ENCODE measurements around the gene MACROH2A2.
"Not testable (repeated sequence)": the region's sequence is repeated elsewhere in the genome, so short reads cannot be mapped to it uniquely, and the experiment has no call there.

The MACROH2A2 gene

DNA sequence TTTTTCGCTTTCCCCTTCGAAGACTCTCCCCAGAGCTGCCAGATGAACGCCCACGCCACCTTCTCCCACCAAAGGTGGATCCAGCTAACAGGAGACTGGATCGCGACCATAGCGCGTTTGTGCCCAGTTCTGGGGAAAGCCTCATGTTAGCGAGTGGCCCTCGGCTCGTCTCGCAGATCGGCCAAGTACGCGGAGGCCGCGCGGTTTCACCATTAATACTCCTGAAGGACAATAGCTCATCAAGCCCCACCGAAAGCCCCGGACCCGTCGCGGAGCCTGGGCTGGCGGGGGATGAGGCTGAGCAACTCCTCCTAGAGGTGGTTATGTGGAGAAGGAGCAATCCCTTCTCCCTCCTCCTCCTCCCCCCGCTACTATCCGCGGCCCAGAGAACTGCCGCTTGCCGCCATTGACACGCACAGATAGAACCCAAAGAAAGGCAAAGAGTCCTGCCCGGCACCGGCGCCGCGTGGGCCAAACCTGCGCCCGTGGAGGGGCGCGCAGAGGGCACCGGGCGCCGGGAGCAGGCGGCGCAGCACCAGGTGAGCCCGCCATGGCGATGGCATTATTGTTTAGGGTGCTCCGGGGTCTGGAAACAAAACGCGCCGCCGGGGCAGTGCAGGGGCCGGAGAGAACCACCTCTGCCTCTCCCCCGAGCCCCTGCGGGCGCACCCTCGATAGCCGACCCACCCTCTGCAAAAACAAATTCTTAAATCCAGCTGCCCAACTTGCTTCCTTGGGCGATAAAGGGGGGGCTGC is at the start of gene MACROH2A2:
Gene MACROH2A2, plus strand, starts transcription at position 385 of the 756 bp plus-strand sequence. CDS start 22,813 bp downstream, outside the sequence.
- no peak for DNase-seq (ENCODE audit: low read depth, low spot score)

DNA sequence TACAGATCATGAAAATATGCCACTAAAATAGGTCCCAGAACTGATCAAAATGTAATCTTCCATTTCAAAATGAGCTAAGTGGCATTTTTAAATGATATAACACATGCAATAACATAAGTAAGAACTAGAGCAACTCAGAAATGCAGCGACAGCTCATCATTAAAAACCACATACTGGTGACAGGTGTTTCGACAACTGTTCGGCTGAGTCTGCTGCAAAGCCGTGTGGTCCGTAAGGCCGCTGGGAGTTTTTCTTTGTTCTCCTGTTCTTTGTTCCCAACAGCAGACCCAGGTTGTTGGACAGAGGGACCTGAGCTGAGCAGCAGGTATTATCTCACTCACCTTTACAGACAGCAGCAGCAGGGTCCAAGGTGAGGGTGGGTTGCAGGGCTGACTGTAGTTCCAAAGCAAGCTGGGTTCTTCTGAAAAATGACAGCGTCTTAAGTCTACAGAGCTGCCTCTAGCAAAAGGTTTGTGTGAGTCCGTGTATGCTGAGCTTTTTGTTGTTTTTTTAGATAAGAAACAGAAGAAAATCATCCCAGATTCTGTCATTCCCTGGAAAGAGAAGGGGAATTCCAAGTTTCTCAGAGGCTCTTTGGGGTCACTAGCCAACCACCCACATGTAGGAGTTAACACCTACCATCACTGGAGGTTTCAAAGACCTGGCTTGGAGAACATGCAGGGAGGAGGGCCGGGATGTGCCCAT is 45.4 kb upstream of the MACROH2A2 start:
- no peak for DNase-seq (ENCODE audit: low read depth, low spot score)

DNA sequence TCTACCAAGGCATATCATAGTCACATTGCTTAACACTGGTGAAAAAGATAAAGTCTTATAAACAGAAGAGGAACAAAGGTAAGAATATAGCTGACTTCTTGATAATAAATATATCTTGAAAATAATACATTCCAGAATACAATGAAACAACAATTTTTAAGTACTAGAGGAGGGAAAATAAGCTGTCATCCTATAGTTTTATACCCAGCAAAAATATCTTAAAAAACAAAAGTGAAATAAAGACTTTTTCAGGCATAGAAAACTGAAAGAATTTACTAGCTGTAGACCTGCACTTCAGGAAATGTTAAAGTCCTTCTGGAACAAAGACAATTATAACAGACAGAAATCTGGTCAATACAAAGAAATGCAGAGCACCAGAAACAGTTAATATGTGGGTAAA is 21.4 kb upstream of the MACROH2A2 start:
- no peak for DNase-seq (ENCODE audit: low read depth, low spot score)

DNA sequence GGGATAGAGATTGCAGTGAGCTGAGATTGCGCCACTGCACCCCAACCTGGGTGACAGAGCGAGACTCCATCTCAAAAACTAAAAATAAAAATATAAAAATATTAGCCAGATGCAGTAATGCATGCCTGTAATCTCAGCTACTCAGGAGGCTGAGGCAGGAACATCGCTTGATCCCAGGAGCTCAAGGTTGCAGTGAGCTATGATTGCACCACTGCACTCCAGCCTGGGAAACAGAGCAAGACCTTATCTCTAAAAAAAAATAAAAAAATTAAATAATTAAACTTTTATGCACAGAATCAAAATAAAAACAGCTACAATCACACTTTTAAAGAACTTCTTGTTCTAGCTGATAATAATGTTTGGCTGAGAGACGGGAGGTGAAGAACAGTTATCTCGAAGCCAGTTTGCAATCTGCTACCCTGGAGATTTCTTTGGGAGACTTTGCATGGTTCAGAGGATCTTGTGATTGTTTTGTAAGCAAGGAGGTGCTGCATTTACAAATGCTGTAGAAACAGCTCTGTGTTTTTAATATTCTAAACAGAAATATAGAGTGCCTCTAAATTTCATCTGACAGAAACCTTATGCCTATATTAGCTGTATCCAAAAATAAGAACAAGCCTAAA is 19.9 kb upstream of the MACROH2A2 start:
- no peak for DNase-seq (ENCODE audit: low read depth, low spot score)

DNA sequence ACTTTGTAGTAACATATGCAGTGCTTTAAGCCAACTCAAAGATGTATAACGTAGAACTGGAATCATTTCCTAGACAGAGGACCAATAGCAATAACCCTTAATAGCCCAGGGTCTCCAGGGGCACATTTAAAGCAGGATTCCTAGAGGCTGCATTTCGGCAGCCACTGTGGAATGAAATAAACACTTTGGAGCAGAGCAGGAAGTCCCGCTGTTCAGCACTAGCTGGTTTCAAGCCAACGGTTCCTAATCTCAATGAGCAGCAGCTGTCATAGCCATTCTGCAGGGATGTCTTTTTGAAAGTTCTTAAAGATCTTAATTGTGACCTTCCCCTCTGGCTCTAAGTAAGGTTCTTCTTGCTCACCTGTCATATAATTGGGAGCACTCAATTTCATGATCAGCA is 18.4 kb upstream of the MACROH2A2 start:
- DNase-seq (ENCODE audit: low read depth, low spot score) = no peak

DNA sequence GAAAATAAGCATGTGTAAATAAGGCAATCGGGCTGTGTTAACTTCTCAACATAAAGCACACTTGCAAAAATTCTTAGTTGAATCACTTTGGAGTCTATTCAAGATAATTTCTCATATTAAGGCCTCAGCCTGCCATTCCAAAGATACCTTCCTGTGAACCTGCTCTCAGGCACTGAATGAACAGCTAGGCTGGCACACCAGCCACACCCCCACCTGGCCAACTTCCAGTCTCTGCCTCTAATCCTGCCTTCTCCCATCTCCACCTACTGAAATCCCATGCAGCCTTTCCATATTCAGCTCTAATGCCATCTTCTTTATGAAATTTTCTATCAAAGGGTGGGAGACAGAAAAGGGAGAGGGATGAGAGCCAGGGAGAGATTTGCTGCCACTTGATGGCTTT is 17.1 kb upstream of the MACROH2A2 start:
- no peak for DNase-seq (ENCODE audit: low read depth, low spot score)

DNA sequence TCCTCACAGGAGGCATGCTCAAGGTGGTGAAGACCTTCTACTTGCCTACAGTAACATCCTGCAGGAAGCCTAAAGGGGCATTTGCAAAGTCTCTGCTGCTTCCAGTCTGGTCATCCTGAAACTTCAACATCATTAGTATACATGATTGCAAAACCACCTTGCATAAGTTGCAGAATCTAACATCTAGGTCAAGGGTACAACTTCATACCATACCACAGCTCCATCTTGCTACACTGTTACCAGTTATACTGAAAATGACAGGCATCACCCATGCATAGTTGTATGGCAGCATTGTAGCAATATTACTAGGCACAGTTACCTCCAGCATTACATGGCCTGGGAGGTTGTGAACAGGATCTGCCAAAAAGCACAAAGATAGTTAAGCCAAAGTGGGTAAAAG is 13.7 kb upstream of the MACROH2A2 start:
- DNase-seq (ENCODE audit: low read depth, low spot score) = no peak

DNA sequence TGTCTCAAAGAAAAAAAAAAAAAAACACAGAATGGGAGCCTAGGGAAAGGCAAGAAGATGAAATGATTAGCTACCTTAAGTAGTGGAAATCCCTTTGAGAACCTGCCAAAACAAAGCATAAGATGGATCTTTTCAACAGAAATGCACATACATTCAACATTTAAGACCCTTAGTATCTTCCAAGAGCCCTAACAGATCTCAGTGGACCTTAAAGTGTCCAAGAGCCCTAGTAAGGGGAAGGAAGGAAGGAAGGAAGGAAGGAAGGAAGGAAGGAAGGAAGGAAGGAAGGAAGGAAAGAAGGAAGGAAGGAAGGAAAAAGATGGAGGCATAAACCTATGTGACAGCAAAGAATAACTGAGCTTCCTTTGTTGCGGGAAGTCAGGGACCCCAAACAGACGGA is 11.6 kb upstream of the MACROH2A2 start:
- no peak for DNase-seq (ENCODE audit: low read depth, low spot score)

DNA sequence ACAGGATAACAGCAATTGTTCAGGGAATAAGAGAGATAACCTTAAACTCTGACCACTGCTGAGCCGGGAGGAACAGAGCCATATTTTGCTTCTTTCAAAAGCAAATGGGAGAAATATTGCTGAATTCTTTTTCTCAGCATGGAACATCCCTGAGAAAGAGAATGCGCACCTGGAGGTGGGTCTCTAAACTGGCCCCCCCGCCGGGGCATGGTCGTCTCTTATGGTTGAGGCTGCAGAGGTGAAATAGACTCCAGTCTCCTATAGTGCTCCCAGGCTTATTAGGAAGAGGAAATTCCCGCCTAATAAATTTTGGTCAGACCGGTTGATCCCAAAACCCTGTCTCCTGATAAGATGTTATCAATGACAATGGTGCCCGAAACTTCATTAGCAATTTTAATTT is 10.9 kb upstream of the MACROH2A2 start:
- not testable (repeated sequence) for DNase-seq (ENCODE audit: low read depth, low spot score)

DNA sequence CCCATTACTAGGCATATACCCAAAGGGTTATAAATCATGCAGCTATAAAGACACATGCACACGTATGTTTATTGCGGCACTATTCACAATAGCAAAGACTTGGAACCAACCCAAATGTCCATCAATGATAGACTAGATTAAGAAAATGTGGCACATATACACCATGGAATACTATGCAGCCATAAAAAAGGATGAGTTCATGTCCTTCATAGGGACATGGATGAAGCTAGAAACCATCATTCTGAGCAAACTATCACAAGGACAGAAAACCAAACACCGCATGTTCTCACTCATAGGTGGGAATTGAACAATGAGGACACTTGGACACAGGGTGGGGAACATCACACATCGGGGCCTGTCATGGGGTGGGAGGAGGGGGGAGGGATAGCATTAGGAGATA is 5.6 kb upstream of the MACROH2A2 start:
- not testable (repeated sequence) for DNase-seq (ENCODE audit: low read depth, low spot score)

DNA sequence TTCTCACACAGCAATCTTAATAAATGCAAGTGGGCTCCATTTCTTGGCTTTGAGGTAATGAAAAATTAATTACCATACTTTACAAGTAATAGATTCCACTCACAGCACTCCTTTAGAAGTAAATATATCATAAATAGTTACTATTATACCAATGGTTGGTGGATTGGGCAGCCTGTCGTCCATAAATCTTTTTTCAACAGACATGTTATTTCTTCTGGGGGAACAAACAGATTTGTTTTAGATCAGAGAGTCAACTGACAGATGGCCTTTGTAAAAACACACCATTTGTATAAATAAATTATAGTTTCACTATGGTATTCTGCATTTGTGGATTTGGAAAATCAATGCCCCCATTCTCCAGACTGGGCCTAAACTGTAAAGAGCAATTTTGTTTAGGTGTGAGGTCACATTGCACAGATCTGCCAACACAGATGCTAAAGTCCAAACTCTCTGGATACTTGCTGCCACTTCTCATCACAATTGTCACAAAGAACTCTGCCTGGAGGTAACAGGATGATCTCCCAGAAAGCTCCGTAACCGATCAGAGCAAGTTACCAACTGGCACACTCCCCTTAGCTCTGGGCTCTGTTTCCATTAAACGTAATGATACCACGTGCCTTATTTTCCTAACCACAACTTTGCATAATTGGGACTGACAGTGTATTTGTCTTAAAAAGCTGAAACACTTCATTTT is 4.5 kb upstream of the MACROH2A2 start:
- no peak for DNase-seq (ENCODE audit: low read depth, low spot score)

DNA sequence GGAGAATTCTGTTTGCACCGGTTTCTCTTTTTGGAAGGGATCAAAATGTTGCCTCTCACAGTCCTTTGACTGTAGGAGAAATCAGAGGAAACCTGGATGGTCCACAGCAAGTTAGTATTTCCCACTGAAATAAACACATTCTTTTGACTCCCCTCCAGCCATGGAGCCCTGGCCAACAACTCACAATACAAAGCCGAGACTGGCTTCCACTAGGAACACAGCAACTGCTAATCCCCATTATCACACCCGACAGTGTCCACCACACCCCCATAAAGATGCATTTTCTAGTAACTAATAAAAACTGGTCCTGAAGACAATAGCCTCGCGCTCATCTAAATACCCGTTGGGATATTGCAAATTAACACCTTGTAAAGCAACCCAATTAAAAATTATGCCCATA is 798 bp upstream of the MACROH2A2 start:
- no peak for DNase-seq (ENCODE audit: low read depth, low spot score)

DNA sequence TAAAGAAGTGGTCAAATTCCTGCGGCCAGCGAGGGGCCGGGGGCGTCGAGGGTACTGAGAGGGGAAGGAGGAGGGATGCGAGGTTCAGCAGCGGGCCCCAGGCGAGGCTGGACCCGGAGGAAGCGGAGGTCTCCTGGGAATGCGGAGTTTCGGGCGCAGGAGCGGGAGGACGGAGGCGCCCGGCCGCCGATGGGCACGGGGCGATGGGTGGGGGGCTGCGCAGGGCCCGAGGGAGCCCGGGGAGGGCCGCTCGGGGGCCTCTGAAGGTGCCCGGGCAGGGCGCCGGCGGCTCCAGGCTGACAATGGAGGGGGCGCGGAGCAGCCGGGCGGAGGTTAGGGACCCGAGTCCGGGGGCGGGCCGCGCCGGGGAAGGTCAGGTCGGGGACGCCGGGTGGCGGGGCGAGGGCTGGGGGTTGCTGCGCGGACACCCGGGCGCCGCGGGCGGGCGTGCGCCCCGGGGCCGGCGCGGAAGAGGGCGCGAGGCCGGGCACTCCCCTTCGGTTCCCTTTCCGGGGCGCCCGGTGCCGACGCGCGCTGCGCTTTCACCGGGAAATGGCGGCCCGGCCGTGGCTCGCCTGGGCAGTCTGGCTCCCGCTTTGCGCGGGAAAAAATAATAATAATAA is 683 bp downstream of the MACROH2A2 start:
- DNase-seq (ENCODE audit: low read depth, low spot score) = no peak

DNA sequence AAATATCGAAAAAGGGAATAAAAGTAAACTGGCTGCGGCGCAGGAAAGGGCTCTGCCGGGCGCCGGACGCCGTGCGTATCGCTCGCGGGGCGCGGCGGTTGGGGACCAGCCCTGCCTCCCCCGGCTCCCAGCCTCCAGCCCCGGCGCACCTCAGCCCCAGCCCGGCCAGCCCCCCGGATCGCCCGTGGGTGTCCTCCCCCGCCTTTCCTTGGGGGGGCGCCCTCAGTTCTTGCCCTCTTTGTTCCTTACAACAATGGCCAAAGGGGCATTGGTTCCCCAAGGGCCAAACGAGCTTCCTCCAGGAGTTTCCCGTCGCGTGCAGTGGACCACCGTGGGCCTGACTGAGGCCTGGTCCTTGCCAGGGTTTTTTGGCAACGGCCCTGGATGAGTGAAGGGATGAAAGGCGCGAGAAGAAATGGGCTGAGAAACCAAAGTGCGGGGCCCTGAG is 1.2 kb downstream of the MACROH2A2 start:
- no peak for DNase-seq (ENCODE audit: low read depth, low spot score)

DNA sequence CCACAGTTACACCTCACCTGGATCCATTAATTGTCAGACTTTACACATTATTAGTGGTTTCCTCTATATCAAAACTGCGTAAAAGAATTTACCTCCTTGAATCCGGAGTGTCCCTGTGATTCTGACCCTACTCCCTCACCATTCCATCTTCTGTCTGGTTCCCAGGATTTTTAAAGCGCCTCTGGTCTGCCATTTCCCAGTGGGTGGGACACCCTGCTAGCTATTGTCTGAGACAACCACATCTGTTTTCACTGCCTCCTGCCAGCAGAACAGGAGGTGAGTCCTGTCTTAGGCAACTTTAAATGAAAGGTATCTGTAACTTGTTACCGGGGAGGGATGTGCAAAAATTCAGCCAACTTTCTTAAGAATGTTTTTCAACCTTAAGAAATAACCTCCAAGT is 2.3 kb downstream of the MACROH2A2 start:
- no peak for DNase-seq (ENCODE audit: low read depth, low spot score)

DNA sequence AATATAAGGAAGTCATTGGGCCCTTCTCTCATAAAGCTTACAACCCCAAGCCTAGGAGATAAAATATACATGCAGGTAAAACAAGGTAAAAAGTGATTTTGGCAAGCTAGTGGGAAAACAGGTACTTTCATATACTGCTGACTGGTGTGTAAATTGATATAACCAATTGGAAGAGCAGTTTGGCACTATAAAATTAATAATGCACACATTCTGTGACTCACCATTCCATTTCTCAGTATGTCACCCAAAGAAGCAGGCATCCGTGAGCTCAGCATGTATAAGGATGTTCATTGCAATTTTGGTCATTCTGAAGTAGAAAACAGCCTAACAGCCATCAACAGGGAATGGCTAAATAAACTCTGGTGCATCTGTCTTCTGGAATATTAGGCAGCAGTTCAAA is 2.9 kb downstream of the MACROH2A2 start:
- DNase-seq (ENCODE audit: low read depth, low spot score) = no peak

DNA sequence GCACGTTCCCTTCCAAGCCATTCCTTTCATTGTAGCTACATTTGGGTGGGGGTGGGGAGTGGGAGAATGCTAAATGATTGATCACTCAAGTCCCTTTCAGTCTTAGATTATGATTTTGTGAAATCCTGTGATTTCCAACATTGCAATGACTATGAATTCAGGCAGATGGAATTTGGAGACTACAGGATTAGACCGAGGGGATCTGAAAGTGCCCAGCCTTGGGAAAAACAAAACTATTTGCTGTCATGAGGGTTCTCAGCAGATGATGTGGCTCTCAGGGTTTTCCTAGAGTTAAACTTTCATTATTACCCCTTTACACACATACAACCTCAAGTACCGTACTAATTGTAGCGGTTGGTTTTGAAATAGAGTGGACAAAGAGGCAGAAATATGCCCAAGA is 4.7 kb downstream of the MACROH2A2 start:
- no peak for DNase-seq (ENCODE audit: low read depth, low spot score)

DNA sequence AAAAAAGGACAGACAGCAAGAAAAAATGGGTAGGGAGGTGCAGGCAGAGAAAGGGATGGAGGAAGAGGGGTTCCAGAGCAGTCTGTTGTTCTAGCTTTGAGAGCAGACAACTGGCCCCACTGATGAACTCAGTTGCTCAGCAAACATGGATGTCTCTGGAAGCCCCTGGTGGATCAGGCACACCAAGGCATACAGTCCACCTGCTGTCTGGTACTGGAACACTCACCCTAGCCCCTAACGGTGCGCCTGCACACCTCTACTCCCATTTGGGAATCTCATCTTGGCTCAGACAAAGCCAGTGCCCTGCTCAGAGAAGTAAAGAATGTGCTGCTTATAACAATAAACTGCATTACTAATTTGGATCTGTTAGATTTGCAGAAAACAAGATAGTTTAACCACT is 7.7 kb downstream of the MACROH2A2 start:
- DNase-seq (ENCODE audit: low read depth, low spot score) = no peak

DNA sequence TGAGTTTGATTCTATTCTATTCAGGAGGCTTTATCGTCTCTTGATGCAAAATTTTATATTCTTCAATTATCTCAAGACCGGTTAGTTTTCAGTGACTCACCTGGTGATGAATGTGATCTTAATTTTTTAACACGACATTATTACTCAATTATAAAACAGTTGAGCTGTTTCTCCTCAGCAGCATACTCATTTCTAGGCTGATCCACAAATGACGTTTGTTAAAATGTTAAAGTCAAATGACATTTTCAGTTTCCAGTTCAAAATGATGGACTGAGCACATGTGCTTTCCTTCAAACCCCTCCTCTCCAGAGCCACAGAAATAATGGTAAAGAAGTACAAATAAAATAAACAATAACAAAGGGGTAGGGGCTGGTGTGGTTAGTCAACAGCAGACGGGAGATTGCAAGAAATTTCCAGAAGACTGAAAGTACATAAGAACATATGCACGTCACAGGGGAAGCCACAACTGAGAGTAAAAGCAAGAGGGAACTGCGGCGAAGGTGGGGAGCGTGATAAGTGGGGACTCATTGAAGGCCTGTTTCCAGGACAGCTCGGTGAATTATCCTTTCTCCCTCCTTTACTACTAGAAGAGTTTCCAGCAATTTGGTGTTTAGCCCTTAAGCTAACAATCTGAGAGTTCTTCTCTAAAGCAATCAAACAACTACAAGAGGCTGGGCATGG is 10.9 kb downstream of the MACROH2A2 start:
- DNase-seq (ENCODE audit: low read depth, low spot score) = no peak

DNA sequence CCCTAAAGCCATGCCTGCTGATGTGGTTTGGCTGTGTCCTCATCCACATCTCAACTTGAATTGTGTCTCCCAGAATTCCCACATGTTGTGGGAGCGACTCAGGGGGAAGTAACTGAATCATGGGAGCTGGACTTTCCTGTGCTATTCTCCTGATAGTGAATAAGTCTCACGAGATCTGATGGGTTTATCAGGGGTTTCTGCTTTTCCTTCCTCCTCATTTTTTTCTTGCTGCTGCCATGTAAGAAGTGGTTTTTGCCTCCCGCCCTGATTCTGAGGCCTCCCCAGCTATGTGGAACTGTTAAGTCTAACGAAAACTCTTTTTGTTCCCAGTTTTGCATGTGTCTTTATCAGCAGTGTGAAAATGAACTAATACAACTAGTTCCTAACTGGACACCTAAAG is 11.8 kb downstream of the MACROH2A2 start:
- no peak for DNase-seq (ENCODE audit: low read depth, low spot score)

DNA sequence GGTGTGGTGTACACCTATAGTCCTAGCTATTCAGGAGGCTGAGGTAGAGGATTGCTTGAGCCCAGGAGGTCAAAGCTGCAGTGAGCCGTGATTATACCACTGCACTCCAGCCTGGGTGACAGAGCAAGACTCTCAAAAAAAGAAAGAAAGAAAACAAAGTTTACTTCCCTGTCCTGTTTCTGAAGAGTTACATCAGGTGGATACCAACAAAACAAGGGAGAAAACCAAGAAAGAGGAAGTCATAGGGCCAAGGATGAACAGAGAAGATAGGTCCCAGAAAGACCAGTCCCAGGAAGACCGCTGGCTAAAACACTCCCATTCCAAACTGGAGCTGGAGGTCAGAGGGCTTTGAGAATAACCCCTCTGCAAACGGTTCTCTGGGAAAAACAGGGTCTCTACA is 13.5 kb downstream of the MACROH2A2 start:
- DNase-seq (ENCODE audit: low read depth, low spot score) = no peak

All from iPS DF 19.7 (cell line).